CD4-positive, alpha-beta T cell treated with Interleukin-17A for 1 hour (primary cell): ENCODE data around the gene C20orf96.
A peak's percentile ranks its signal among the peaks of the same experiment; 100 is the strongest.

Source experiments
- DNase-seq: peaks from one replicate; pipeline ENCODE4 v3.0.0-alpha.2; 2020

Gene C20orf96

DNA sequence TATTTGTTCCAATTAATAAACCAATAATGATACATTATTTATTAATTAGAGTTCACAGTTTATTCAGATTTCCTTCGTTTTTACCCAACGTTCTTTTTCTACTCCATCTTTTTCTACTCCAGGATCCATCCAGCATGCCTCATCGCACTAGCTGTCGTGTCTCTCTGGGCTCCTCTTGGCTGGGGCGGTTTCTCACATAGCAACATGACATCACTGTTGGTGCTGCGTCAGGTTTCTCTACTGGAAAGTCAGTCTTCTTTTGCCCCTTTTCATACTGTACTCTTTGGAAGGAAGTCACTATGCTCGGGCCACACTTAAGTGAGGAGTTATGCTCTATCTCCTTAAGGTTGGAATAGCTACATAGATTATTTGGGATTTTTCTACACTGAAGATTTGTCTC, 21.1 kb upstream of the C20orf96 start:
- no peak for DNase-seq

DNA sequence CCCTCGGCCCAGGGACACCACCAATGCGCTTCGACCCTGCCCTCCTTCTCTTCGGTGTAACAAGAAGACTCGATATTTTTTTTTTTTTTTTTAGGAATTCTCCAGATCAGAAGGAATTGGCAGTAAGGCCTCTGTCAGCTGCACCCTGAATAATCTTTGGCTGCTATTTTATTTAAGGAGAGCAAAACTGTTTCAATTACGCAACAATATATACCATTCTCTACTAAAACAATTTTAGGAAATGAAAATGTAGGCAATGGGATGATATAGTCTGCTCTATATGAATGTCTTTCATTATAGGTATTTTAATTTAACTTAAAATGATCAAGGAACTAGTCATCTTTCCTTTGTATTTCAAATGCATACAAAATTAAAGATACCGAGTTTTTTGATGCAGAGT, 20.1 kb upstream of the C20orf96 start:
- no peak for DNase-seq

DNA sequence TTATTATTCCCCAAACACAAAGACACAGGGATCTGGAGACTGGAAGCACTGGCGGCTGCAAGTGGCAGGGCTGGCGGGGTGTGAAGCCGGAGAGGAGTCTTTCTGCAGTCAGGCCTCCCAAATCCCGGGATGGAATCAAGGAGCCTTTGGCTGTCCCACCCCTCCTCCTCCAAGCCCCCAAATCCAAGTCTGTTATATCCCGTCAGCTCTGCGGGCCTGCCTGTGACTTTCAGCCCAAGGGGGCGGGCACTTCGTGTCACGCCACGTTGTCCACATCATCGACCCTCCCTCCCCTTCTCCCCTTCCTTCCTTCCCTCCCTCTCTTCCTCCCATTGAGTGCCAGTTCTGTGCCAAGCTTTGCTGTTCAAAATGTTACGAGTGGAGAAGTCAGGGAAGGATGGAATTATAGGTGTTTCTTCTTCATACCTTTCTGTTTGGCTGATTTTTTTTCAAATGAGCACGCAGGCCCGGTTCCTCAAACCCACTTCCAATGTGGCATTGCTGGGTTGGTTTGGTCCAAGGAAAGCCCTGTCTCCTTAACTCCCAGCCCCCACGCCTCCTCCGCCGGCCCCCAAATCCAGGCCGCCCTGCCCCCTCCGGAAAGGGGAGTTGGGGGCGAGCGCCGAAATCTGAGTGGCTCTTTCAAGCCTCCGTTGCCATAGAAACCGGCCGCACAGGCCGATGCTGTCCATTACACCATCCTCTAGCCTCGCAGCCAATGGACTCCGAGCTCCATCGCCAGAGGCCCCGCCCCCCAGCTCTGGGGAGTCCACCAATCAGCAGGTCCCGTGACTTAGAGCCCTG, 19.5 kb upstream of the C20orf96 start:
- peak; percentile 84 for DNase-seq

DNA sequence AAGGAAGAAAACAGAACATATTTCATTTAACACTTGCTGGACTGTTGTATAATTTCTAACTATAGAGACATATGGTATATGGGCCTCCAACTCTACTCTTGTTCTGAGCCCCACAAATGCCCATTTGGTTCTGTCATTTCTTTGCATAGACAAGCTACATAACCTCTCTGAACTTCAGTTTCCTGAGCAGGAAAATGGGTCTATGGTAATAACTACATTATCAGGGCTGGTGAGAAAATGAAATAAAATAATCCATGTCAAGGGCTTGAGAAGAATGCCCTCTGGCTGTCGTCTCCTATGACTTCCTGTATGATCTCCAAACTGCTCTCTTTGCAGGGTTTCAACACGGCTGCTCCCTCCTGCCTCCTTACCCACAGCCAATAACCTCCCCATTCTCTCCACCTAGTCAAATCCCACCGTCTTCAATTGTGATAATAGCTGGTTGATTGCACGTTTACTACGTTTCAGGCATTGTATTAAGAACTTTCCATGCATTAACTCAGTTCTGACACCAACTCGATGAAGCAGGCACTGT, 18.8 kb upstream of the C20orf96 start:
- no peak for DNase-seq

DNA sequence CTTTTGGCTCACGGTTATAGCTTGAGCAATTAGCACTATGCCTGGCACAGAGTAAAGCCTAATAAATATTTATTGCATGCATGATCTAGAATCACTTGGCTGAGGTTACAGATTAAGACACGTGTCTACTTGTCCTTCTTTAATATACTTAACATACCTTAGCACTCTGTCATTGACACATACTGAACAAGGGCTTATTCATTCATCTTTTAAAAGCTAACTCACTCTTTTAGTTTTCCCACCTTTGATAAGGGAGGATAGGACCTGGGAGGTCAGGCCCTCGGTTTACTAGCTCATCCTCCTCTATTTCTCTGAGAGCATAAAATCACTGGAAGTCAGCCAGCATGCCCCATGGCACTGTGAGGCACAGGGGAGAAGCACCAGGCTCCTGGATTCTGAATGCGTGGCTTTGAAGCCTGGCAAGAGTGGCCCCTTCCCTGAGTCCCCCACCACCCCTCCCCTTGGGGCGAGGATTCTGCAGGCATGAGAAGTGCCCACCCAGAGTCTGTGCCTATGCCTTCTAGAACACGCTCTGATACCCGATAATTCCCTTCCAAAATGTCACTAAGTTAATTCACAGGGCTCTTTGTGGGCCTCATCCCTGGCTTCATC, 18.0 kb upstream of the C20orf96 start:
- DNase-seq: no peak

DNA sequence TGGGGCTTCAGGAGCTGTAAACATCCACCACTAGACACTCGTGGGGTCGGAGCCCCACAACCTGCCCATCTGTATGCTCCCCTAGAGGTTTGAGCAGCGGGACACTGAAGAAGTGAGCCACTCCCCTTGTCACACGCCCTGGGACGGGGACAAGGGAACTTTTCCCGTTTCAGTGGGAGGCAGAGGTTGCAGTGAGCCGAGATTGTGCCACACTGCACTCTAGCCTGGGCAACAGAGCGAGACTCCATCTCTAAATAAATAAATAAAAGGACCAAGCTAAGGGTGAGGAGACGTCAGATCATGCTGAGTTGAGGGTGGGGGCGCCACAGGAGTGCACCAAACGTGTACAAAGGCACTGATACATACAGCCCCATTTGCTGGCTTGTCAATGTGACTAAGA, 15.2 kb upstream of the C20orf96 start:
- no peak for DNase-seq

DNA sequence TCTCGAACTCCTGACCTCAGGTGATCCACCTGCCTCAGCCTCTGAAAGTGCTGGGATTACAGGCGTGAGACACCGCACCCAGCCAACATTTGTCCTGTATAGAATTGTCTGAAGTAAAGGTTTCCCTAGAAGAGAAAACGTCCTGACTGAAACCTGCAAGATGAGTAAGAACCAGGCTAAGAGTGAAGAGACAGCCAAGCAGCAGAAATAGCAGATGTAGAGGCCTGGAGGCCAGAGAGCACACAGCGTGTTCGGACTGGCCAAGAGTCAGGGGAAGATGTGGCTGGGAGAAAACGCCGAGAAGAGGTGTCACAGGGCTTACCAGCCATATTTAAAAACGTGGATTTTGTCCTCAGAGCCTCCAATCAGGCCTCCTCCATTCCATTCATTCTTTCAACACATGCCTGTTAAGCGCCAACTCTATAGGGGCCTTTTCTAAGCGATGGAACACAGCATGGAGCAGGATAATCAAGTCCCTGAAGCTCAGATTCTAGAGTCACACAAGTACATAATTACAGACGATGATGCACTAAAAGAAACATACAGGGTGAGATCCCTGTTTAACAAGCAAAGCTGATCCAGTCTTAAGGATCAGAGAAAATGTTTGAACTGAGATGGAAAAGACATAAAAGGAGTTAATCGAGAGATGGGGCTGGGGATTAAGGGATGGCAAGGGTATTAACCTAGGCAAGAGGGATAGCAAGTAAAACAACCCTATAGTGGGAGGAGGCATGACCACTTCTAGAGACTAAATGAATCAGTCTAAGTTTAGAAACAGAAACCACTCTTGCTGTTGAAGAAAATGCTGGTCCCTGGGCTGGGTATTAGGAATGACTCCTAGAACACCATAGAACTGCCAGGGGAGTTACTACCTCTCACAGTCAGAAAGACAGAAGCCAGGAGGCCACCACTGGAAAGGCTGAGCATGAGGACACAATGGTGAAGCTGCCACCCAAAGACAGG, 11.6 kb upstream of the C20orf96 start:
- DNase-seq: no peak

DNA sequence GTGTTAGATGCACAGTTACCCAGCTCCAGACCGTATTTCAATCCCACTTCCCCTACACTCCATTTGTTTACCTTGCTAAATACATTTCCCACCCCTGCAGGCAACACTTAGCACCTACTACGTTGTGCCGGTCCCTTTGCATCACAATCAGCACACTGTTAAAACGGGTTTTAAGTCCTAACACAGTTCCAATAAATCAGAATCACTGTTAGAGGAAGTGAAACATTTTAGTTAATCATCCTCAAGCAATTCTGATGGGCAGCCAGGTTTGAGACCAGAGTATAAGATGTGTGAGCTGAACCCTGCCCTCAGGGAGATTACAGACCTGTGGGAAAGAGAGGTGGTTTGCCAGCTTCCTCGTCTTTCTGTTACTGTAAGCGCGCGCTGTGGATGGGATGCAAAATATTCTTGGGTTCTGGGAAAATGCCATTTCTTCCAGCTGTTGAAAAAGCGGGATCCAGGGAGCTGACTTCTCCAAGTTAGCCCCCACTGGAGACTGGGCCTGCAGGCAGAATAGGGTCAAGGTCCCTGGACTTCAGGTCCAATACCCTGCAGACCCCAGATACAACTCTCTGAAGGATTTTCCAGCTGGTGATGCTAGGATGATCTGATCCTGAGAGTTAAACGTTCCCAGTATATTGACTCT, 9.9 kb upstream of the C20orf96 start:
- DNase-seq: no peak

DNA sequence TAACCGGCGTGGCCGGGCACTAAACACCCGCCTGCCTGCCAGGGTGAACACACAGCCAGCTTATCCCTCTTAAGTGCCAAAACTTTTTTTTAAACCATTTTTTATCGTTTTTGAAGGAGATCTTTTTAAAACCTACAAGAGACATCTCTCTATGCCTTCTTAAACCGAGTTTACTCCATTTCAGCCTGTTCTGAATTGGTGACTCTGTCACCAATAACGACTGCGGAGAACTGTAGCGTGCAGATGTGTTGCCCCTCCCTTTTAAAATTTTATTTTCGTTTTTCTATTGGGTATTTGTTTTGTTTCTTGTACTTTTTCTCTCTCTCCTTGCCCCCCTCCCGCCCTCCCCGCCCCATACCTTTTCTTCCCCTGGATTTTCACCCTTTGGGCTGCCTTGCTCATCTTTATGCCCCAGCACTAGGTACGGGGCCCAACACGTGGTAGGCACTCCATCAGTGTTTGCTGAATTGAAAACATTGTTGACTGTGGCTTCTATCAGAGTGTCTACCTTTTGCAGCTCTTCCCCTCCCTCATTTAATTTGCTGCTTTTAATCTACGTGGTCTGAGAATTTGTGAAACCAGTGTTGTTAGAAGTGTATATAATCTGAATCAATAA, 8.3 kb upstream of the C20orf96 start:
- no peak for DNase-seq

DNA sequence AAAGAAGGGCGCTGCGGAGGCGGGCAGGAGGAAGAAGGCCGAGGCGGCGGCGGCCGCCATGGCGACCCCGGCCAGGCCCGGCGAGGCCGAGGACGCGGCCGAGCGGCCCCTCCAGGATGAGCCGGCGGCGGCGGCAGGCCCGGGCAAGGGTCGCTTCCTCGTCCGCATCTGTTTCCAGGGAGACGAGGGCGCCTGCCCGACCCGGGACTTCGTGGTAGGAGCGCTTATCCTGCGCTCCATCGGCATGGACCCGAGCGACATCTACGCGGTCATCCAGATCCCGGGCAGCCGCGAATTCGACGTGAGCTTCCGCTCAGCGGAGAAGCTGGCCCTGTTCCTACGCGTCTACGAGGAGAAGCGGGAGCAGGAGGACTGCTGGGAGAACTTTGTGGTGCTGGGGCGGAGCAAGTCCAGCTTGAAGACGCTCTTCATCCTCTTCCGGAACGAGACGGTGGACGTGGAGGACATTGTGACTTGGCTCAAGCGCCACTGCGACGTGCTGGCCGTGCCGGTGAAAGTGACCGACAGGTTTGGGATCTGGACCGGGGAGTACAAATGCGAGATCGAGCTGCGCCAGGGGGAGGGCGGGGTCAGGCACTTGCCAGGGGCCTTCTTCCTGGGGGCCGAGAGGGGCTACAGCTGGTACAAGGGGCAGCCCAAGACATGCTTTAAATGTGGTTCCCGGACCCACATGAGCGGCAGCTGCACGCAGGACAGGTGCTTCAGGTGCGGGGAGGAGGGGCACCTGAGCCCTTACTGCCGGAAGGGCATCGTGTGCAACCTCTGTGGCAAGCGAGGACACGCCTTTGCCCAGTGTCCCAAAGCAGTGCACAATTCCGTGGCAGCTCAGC, 7.6 kb upstream of the C20orf96 start:
- peak; percentile 50 for DNase-seq

DNA sequence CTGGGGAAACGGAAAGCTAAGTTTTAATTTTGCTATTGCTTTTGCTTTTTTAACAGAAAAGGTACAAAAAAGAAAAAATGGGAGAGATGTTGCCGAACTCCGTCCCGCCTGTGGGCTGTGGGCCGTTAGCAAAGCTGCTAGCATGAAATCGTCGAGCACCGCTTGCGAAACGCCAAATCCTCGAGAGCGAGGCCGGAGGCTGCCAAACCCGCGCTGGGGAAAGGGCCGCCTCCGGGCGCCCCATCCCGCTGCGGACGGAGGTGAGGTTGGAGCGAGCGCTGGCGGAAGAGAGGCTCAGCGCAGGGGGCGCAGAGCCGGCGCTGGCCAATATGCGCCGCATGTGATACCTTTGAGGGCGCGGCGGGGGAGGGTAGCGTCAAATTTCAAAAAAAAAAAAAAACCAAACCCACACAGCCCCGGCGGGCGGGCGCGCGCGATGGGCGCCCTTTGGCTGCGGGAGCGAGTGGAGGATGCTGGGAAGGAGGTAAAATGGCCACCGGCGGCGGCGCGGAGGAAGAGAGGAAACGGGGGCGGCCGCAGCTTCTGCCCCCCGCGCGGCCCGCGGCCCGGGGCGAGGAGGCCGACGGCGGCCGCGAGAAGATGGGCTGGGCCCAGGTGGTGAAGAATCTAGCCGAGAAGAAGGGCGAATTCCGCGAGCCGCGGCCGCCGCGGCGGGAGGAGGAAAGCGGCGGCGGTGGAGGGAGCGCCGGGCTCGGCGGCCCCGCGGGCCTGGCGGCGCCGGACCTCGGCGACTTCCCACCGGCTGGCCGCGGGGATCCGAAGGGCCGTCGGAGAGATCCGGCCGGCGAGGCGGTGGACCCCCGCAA, 6.8 kb upstream of the C20orf96 start, which contains the start of gene ZCCHC3:
Gene ZCCHC3 (plus strand): TSS at position 473 of the 827 bp plus-strand sequence. CDS start 17 bp downstream, at position 490.
- peak; percentile 85 for DNase-seq

DNA sequence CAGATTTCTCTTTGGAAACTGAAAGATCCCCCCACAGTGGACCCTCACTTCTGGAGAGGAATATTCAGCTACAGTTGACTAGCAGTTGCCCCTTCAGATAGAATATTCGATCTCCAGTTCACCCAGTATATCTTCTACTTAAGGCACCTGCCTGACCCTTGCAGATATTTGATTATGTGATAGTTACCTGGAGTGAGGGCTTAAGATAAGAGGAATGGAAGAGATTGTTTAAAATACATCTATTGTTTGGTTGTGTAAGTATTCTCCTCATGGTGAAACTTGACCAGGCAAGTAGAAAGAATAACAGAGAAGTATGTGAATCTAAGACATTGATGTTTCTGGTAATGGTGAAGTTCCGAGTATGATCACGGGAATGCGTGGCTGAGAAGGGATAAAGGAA, 5.3 kb upstream of the C20orf96 start:
- DNase-seq: no peak

DNA sequence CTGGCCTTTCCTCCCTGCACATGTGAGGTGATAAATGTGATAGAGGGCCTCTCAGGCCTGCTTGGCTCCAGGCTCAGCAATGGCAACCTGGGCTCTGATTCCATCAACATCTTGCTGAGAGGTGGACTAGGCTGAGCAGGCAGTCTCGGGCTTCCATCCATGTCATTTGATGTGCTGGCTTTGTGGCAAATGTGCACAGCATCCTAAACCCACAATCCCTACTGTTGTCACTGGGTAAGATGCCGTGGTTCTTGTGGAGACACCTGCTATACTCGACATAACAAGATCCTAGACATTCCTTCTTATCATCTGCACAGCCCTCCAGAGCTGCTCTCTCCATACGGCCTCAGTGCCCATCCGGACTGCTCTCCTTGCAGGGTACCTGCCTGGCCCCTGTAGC, 4.1 kb upstream of the C20orf96 start:
- no peak for DNase-seq

DNA sequence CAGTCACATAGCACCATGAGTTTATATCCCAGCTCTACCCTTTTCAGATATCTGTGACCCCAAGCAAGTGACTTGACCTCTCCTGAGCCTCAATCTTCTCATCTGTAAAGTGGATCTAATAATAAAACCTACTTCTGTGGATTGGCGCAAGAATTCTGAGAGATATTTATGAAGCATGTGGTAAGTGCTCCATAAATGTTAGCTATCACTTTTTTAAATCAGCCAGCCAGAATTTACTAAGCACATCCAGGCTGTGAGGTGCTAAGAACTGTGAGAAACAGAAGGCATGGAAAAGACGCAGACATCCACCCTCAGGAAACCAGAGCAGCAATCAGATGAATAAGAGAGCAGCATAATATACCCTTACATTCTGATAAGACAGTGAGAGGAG, 862 bp downstream of the C20orf96 start:
- no peak for DNase-seq

DNA sequence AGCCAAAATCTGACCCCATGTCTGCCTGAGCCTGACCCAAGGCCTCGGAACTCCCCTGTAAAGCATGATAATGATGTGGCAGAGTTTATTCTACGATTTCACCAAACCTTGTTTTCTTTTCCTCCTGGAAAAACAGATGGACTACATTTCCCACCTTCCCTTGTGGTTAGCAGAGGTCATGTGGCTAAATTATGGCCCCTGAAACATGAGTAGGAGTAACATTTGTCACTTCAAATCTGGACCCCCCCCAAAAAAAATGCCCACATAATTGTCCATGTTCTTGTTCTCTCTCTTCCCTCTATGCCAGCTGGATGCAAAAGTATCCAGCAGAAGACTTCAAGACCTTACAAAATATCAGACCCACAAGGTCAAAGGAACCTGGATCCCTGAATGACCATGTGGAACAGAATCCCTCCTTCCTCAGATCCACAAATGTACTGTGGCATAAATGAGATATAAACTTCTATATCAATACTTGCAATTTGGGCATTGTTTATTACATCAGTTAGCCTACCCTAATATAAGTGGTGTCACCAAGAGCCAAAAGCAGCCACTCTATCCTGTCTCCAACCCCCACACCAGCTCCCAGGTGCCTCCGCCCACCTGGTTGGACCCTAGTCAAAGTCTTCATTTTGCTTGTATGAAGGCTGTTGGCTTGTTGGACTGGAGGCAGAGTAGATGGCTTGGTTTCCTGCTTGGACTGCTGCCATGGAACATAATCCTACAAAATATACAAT, 1.4 kb downstream of the C20orf96 start:
- no peak for DNase-seq

DNA sequence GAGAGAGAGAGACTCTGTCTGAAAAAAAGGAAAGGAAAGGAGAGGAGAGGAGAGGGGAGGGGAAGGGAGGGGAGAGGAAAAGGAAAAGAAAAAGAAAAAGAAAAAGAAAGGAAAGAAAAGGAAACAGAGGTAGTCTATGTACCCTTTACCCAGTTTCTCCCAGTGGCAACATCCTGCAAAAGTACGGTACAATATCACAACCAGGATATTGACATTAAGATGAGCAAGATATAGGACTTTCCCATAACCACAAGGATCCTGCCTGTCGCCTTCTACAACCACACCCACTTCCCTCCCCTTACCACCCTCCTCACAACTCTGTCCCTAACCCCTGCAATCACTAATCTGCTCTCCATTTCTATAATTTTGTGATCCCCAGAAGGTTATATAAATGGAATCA, 4.0 kb downstream of the C20orf96 start:
- DNase-seq: no peak

DNA sequence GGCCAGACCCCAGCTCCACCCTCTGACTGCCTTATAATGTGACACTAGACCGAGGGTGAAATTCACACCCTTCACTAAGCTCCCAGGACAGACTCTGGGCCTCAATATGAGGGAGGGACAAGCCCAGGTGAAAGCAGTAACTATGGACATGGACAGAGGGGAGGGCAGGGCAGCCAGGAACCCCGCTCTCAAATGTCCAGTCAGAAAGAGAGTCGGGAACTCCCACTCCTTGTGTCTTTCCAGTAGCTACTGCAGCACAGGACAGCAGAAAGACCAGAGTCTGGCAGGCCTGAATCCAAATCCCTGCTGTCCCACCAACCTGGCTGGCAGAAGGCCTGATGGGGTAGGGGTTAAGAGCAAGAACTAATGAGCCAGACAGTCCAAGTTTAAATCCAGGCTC, 6.4 kb downstream of the C20orf96 start:
- DNase-seq: no peak

DNA sequence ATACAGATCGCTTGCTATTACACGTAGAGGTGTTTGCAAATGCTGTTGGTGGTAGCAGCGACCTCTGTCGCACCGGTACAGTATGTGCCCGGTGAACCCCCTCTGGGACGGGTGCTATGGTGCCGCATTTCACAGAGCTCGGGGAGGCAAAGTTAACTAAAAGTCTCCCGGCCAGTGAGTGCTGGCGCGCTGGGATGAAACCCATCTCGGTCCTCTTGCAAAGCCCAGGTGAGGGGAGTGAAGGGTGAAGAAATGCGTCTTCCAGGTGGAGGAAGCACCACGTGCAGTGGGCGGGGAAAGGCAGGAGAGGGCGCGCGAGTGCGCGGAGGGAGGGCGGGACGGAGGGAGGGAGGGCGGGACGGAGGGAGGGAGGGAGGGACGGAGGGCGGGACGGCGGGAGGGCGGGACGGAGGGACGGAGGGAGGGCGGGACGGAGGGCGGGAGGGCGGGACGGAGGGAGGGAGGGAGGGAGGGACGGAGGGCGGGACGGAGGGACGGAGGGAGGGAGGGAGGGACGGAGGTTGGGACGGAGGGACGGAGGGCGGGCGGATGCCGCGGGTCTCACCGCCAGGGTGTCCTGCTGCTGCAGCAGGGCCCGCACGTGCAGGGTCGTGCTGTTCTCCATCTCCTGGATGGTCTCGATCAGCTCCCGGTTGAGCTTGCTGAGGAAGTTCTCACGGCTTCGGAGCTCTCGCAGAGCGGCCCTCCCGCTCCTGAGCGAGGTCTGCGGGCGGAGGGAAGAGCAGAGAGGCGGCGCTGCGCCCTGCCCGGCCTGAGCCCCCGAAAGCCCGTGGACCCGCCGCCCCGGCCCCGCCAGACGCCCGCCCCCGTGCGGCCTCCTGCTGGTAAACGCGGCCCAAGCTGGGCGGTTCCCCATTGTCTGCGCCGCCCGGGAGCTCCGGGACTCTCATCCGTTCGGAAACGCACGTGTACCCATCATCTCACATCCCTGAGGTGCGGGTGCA, 11.7 kb downstream of the C20orf96 start:
- DNase-seq: peak; percentile 65
